Astrocyte of the cerebellum (primary cell): Measurements from ENCODE around the gene STRN3.
"Not testable (repeated sequence)": the region's sequence is repeated elsewhere in the genome, so short reads cannot be mapped to it uniquely, and the experiment has no call there.

Source experiments
- DNase-seq: peaks from one replicate; pipeline ENCODE4 v3.0.0-alpha.2; 2011; ENCODE audit warnings: low read depth
- H3K4me3 ChIP-seq: 2 replicates; pipeline ENCODE4 v1.5.1; 2011; ENCODE audit warnings: mild to moderate bottlenecking, low read depth, low read length, moderate library complexity
- CTCF ChIP-seq: IDR thresholded peaks from 2 replicates; pipeline ENCODE4 v1.5.1; 2012; ENCODE audit warnings: low read length, low read depth, moderate library complexity, mild to moderate bottlenecking; ENCODE audit errors: missing control alignments
- in situ Hi-C: cut with HindIII; loops from 2 replicates; pipeline ENCODE4 v1.10.0; 2017; ENCODE audit warnings: low sequenced_read_pairs

STRN3 gene

GRCh38 chr14:30903285-30904124 is 122.7 kb downstream of the STRN3 start:
- no peak for TF ChIP-seq CTCF

GRCh38 chr14:30897121-30897520 is 129.1 kb downstream of the STRN3 start:
- H3K4me3 ChIP-seq, DNase-seq, in situ Hi-C loops: not testable (repeated sequence)

More at GRCh38 chr14:30903285-30904124, 122.7 kb downstream of the STRN3 start:
- H3K4me3 ChIP-seq: no peak overlapping the region
- DNase-seq: no peak
- in situ Hi-C loops: no loop called here

- DNase-seq: no peak
- in situ Hi-C loops: no loop called here
- no peak for TF ChIP-seq CTCF
- no peak overlapping the region for H3K4me3 ChIP-seq
These were observed 129.7 kb downstream of the STRN3 start for GRCh38 chr14:30896435-30896834.

- TF ChIP-seq CTCF: no peak
- DNase-seq: no peak
- in situ Hi-C loops: no loop called here
- no peak overlapping the region for H3K4me3 ChIP-seq
These were observed 131.2 kb downstream of the STRN3 start for GRCh38 chr14:30894923-30895515.

GRCh38 chr14:30893819-30894218 is 132.4 kb downstream of the STRN3 start:
- no peak overlapping the region for H3K4me3 ChIP-seq
- TF ChIP-seq CTCF: no peak
- in situ Hi-C loops: no loop called here
- DNase-seq: no peak

GRCh38 chr14:30889244-30889594 is 137.0 kb downstream of the STRN3 start:
- H3K4me3 ChIP-seq: no peak overlapping the region
- DNase-seq: no peak
- no peak for TF ChIP-seq CTCF
- in situ Hi-C loops: no loop called here
